ENCODE data around the gene GCNA.

Gene GCNA

DNA sequence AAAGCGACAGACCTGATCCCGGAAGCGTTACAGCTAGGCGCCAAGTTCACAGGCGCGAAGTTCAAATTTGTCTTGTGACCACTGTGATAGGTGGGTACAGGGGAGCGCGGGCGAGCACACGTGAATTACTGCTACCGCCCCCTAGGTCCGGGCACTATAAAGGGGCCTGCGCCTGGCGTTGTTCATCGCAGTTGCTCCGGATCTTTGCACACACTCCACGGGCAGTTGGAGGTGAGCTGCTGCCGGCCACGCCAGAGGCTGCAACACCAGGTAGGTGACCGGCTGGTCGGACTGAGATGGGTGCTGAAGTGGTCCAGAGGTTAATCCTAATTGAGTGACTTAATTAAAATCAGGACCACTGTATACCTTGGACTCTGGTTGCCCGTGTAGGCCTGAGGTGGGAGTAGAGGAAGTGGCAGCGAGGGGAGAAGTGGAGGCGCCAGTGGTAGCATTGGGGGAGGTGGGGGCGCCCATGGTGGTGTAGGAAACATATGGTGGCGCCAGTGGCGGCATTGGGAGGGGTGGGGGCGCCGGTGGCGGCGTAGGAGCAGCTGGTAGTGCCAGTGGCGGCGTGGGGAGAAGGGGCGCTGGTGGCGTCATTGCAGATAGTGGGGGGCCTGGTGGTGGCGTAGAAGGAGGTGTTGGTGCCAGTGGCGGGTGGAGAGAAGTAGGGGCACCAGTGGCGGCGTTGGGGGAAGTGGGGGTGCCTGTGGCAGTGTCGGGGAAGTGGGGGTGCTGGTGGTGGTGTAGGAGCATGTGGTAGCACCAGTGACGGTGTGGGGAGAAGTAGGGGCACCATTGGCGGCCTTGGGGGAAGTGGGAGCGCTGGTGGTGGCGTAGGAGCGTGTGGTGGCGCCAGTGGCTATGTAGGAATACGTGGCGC lies at the start of gene GCNA:
Gene GCNA (plus strand): TSS at position 185 of the 883 bp plus-strand sequence. CDS start 2,385 bp downstream, outside the sequence.
- ATAC-seq, result no peak
- DNase-seq, result no peak

DNA sequence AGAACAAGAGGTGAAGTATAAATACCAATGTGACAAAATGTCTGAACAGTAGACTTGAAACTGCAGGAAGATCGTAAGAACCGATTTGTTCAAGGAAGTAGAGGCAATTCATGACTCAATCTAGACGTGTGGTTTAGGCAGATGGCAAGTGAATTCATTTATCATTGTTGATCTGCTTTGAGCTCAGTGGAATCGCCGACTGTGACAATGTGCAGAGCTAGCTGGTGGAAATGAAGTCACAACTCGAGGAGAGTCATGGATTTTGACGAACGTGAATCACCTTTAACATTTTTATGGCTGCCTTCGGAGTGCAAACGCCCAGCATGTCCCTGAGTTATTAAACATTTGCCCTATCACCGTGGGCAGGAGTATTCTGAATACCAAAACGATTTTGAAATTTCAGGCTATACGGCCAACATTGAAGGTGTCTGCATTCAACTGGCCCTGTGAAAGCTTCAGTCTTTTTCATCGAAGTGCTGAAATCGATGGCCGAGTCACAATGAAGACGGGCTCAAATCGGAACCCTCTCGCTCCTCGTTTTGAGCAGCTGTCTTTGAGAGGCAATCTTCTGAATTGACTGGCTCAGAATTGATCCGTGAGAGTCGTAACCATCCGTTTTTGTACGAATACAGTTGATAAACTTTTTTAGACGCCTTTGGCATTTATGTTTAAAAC lies 46.0 kb upstream of the GCNA start:
- DNase-seq (peak; percentile 47), ATAC-seq (peak; percentile 71)

DNA sequence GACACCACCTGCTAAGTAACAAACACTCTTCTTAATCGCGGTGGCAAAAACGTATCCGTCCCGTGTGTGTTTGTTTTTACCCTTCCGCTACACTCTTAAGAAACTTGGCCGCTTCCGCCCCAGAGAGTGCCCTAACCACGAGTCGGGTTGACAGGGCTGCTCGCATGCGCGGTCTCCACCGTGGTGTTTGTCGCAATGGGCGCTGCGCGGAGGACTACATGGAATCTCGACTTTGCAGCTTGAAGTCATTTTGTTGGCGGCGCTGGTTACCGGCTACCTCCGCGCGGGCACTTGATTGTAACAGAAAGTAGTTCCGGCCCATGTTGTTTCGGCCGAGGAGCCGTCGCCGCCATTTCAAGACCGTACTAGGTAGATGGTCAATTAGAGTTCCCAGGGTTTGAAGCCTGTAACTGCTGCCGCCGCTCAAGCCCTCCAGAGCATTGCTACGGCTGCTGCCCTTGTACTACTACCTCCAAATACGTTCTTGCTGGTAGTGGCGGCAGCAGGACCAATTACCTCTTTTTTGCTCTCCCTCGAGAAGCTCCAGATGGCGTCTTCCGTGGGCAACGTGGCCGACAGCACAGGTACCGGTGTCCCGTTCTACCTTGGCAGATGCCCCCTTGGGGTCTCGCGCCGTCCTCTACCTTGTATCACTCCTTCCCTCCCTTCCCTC lies 45.3 kb upstream of the GCNA start, which contains the start of gene OGT:
Gene OGT (plus strand): TSS at position 352 of the 673 bp plus-strand sequence. CDS start 196 bp downstream, at position 548.
- ATAC-seq (peak; percentile 85), DNase-seq (peak; percentile 89)

GRCh38 chrX:71533516-71533850 lies 44.8 kb upstream of the GCNA start:
- ATAC-seq (no peak), DNase-seq (no peak)

GRCh38 chrX:71533851-71534561 lies 44.2 kb upstream of the GCNA start:
- no peak for ATAC-seq
- peak; percentile 53 for DNase-seq

- ATAC-seq (no peak), DNase-seq (no peak)
Measured at GRCh38 chrX:71534773-71535544, 43.3 kb upstream of the GCNA start.

GRCh38 chrX:71536285-71536684 lies 42.0 kb upstream of the GCNA start:
- DNase-seq, result no peak
- no peak for ATAC-seq

DNA sequence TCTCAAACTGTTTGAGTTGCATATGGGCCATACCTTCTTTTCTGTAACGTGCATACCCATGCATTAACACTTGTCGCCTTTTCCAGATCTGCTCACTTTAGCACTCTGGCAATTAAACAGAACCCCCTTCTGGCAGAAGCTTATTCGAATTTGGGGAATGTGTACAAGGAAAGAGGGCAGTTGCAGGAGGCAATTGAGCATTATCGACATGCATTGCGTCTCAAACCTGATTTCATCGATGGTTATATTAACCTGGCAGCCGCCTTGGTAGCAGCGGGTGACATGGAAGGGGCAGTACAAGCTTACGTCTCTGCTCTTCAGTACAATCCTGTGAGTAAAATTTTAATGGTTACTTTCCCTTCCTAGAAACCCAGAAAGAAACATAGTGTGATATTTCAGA lies 40.5 kb upstream of the GCNA start:
- ATAC-seq, result no peak
- DNase-seq, result no peak

DNA sequence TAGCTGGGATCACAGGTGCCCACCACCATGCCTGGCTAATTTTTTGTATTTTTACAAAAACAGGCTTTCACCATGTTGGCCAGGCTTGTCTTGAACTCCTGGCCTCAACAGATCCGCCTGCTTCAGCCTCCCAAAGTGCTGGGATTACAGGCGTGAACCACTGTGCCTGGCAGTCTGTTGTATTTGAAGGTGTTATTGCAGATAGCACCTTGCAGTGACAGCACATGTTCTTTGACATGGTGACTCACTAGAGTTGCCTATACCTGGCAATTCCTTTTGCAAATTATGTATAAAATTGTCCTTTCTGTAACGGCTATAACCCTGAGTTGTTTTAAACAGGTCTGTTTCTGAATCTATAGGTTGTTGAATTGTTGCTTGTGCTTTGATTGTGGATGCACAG lies 37.4 kb upstream of the GCNA start:
- ATAC-seq (no peak), DNase-seq (no peak)

GRCh38 chrX:71541210-71542022 lies 36.8 kb upstream of the GCNA start:
- DNase-seq (no peak), ATAC-seq (peak; percentile 67)

GRCh38 chrX:71542411-71542810 lies 35.8 kb upstream of the GCNA start:
- DNase-seq (no peak), ATAC-seq (no peak)

DNA sequence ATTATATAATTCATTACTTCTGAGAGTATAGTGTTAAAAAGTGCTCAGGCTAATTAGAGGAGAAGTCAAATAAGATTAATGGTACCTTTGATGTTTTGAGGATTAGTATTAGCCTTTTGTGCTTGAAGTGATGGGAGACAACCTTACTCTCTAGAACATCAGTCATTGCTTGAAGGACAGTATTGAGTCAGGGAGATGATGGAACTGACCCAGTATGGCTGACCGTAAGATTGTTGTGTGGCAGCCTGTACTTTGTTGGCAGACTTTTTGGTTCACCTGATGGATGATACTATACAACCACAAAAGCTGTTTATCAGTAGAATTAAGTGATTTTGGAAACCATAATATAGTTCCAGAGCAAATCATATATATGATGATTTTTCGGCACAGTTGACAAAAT lies 35.4 kb upstream of the GCNA start:
- ATAC-seq (no peak), DNase-seq (no peak)

GRCh38 chrX:71543316-71543715 lies 34.9 kb upstream of the GCNA start:
- DNase-seq, result no peak

GRCh38 chrX:71545364-71545763 lies 32.9 kb upstream of the GCNA start:
- DNase-seq (no peak), ATAC-seq (no peak)

More at GRCh38 chrX:71543316-71543715, 34.9 kb upstream of the GCNA start:
- ATAC-seq, result peak; percentile 65

GRCh38 chrX:71546879-71547278 lies 31.4 kb upstream of the GCNA start:
- DNase-seq (no peak), ATAC-seq (no peak)

GRCh38 chrX:71547339-71547738 lies 30.9 kb upstream of the GCNA start:
- DNase-seq (no peak), ATAC-seq (no peak)

GRCh38 chrX:71549986-71550385 lies 28.3 kb upstream of the GCNA start:
- DNase-seq (no peak), ATAC-seq (no peak)

DNA sequence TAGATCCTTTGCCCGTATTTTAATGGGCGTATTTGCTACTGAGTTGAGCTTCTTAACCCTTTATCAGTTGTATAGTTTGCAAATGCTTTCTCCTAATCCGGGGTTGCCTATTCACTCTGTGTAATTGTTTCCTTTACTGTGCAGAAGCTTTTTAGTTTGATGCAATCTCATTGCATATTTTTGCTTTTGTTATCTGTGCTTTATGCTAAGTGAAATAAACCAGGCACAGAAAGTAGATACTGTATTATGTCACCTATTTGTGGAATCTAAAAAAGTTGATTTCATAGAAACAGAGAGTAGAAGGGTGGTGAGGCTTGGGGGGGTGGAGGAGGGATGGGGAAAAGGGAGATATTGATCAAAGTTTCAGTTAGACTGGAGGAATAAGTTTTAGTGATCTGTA lies 27.7 kb upstream of the GCNA start:
- DNase-seq, result no peak

DNA sequence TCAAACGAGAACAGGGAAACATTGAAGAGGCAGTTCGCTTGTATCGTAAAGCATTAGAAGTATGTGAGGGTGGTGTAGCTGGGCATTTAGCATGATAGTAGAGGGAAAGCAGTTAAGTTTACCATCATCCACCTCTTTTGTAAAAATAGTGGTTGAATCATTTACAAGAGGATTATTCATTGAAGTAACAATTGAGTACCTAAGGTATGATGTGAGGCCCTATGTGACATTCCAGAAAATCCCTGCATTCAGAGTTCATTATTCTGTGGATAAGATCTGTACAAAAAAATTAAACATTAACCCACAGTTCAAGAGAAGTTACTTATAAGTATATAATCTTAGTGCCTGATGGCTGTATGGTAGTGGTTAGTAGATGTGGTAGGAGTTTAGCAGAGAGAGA lies 22.2 kb upstream of the GCNA start:
- DNase-seq (no peak), ATAC-seq (no peak)

More for the DNA sequence above, 27.7 kb upstream of the GCNA start:
- ATAC-seq, result peak; percentile 40

- ATAC-seq, result no peak
- DNase-seq, result no peak
Measured at GRCh38 chrX:71558920-71559319, 19.3 kb upstream of the GCNA start.
